ENCODE measurements around the gene AQP12B.
"Not testable (repeated sequence)": the region's sequence is repeated elsewhere in the genome, so short reads cannot be mapped to it uniquely, and the experiment has no call there.

AQP12B gene

GRCh38 chr2:240682431-240683224, at the start of gene AQP12B:
Gene AQP12B, minus strand, starts transcription at chr2:240682885. Its CDS starts 48 bp downstream, at chr2:240682837.
- not testable (repeated sequence) for DNase-seq

- no peak for DNase-seq
These were observed 49.5 kb upstream of the AQP12B start for GRCh38 chr2:240732184-240732583.

- no peak for DNase-seq
These were observed 48.5 kb upstream of the AQP12B start for GRCh38 chr2:240731178-240731545.

GRCh38 chr2:240730501-240731177, 48.0 kb upstream of the AQP12B start:
- no peak for DNase-seq

- no peak for DNase-seq
These were observed 46.1 kb upstream of the AQP12B start for GRCh38 chr2:240728827-240729226.

- no peak for DNase-seq
These were observed 45.7 kb upstream of the AQP12B start for GRCh38 chr2:240728361-240728760.

- no peak for DNase-seq
These were observed 45.2 kb upstream of the AQP12B start for GRCh38 chr2:240727913-240728312.

GRCh38 chr2:240727439-240727838, 44.8 kb upstream of the AQP12B start:
- DNase-seq = no peak

- DNase-seq = no peak
These were observed 44.2 kb upstream of the AQP12B start for GRCh38 chr2:240726876-240727275.

- no peak for DNase-seq
These were observed 43.0 kb upstream of the AQP12B start for GRCh38 chr2:240725671-240726070.

GRCh38 chr2:240725266-240725665, 42.6 kb upstream of the AQP12B start:
- no peak for DNase-seq

GRCh38 chr2:240724431-240724830, 41.7 kb upstream of the AQP12B start:
- no peak for DNase-seq

- no peak for DNase-seq
These were observed 41.2 kb upstream of the AQP12B start for GRCh38 chr2:240723851-240724250.

GRCh38 chr2:240722796-240723735, 40.4 kb upstream of the AQP12B start:
- no peak for DNase-seq

- DNase-seq = no peak
These were observed 39.7 kb upstream of the AQP12B start for GRCh38 chr2:240722376-240722775.

GRCh38 chr2:240721596-240722180, 39.0 kb upstream of the AQP12B start:
- no peak for DNase-seq

GRCh38 chr2:240720686-240721595, 38.3 kb upstream of the AQP12B start:
- DNase-seq = no peak

- no peak for DNase-seq
These were observed 37.2 kb upstream of the AQP12B start for GRCh38 chr2:240719676-240720545.

- DNase-seq = no peak
These were observed 36.3 kb upstream of the AQP12B start for GRCh38 chr2:240718896-240719490.
